Keratinocyte (primary cell): ENCODE data around the gene NXNL1. TPM values are rescaled to one million over a fixed set of nuclear protein-coding genes. Genes with fewer than 3 reads are reported as not detected.

Experiments
- DNase-seq: peaks from one replicate; pipeline ENCODE4 v3.0.0-alpha.2; 2011; ENCODE audit warnings: low read depth, missing footprints, low spot score
- FAIRE-seq: peaks from 2 replicates; lab custom pipeline; 2011; peaks lifted over from hg19 to GRCh38; lab: Jason Lieb, UNC
- H2AFZ ChIP-seq: 2 replicates; pipeline ENCODE4 v1.6.0; 2012; ENCODE audit warnings: low read length, control low read depth, inconsistent platforms; ENCODE audit not compliant: control insufficient read depth
- H3K27ac ChIP-seq: 2 replicates; pipeline ENCODE4 v1.5.1; 2011; ENCODE audit warnings: low read length; ENCODE audit not compliant: control insufficient read depth, insufficient read depth
- H3K27me3 ChIP-seq: 3 replicates; pipeline ENCODE4 v1.6.0; 2011; ENCODE audit warnings: low read length; ENCODE audit not compliant: control insufficient read depth, insufficient read depth; ENCODE audit errors: extremely low read depth
- H3K36me3 ChIP-seq, 2 experiments: 2 replicates in 1 of 2; 3 replicates in 1 of 2; pipeline ENCODE4 v1.5.1; 2011; ENCODE audit warnings: low read length in 2 of 2, mild to moderate bottlenecking in 1 of 2; ENCODE audit not compliant: control insufficient read depth in 2 of 2, insufficient read depth in 2 of 2; ENCODE audit errors: extremely low read depth in 1 of 2
- H3K4me1 ChIP-seq: 3 replicates; pipeline ENCODE4 v1.5.1; 2011; ENCODE audit warnings: low read length; ENCODE audit not compliant: control insufficient read depth, insufficient read depth; ENCODE audit errors: extremely low read depth
- H3K4me2 ChIP-seq: 3 replicates; pipeline ENCODE4 v1.6.0; 2011; ENCODE audit warnings: low read depth, low read length; ENCODE audit not compliant: control insufficient read depth, insufficient read depth; ENCODE audit errors: extremely low read depth
- H3K4me3 ChIP-seq, 3 experiments: fragments of 200-600 bp in 1 of 3; sonication (generic) in 1 of 3; 2 replicates in 2 of 3; 3 replicates in 1 of 3; pipeline ENCODE4 v1.5.1; 2011 to 2016; ENCODE audit warnings: low read length in 3 of 3, mild to moderate bottlenecking in 3 of 3, control low read depth in 2 of 3, inconsistent platforms in 1 of 3, low read depth in 1 of 3, mixed read lengths in 1 of 3, mixed run types in 1 of 3, moderate library complexity in 1 of 3; ENCODE audit not compliant: control insufficient read depth in 2 of 3, insufficient read depth in 2 of 3; ENCODE audit errors: extremely low read depth in 1 of 3
- H3K79me2 ChIP-seq: 2 replicates; pipeline ENCODE4 v1.6.0; 2012; ENCODE audit warnings: low read length; ENCODE audit not compliant: control insufficient read depth, insufficient read depth
- H3K9ac ChIP-seq: 3 replicates; pipeline ENCODE4 v1.6.0; 2011; ENCODE audit warnings: low read length; ENCODE audit not compliant: control insufficient read depth, insufficient read depth; ENCODE audit errors: extremely low read depth
- H3K9me1 ChIP-seq: 3 replicates; pipeline ENCODE4 v1.6.0; 2011; ENCODE audit warnings: low read length; ENCODE audit not compliant: control insufficient read depth, insufficient read depth; ENCODE audit errors: extremely low read depth
- H3K9me3 ChIP-seq: 2 replicates; pipeline ENCODE4 v1.5.1; 2012; ENCODE audit warnings: low read depth, low read length; ENCODE audit not compliant: control insufficient read depth
- H4K20me1 ChIP-seq: 3 replicates; pipeline ENCODE4 v1.6.0; 2011; ENCODE audit warnings: low read length; ENCODE audit not compliant: control insufficient read depth, insufficient read depth; ENCODE audit errors: extremely low read depth
- CTCF ChIP-seq, 3 experiments: IDR thresholded peaks in 1 of 3; conservative IDR thresholded peaks in 1 of 3; optimal IDR thresholded peaks in 1 of 3; 2 replicates in 2 of 3; 3 replicates in 1 of 3; pipeline versions ENCODE3 to v1.5.1; 2011; ENCODE audit warnings: low read length in 3 of 3, mild to moderate bottlenecking in 3 of 3, moderate library complexity in 2 of 3, control low read depth in 1 of 3, inconsistent platforms in 1 of 3; ENCODE audit not compliant: insufficient read depth in 2 of 3; ENCODE audit errors: extremely low read depth in 1 of 3
- EZH2 ChIP-seq: IDR thresholded peaks from one replicate; pipeline ENCODE4 v1.6.1; 2012; ENCODE audit warnings: inconsistent platforms, mild to moderate bottlenecking, low read length, moderate library complexity
- dilution Hi-C: fragments of 300-500 bp; cut with MboI; formaldehyde crosslinking; loops from one replicate; pipeline ENCODE4 v1.7.0; 2020; ENCODE audit warnings: low sequenced_read_pairs; ENCODE audit not compliant: extremely low pct_ligation_motif_present
- polyA plus RNA-seq, 5 experiments: library from polyadenylated mRNA; depleted of rRNA in 3 of 5; stranded (reverse) in 3 of 5; stranded (forward) in 1 of 5; unstranded in 1 of 5; fragments of >200 nt; gene quantifications; 1 replicate in 1 of 5; 2 replicates in 3 of 5; 3 replicates in 1 of 5; pipeline versions ENCODE4 v1.2.1 to v1.2.3, GENCODE V29; 2011 to 2012; ENCODE audit warnings: missing spikeins in 2 of 5, low read depth in 1 of 5, low replicate concordance in 1 of 5

The NXNL1 gene
- polyA plus RNA-seq, 1 donor (not counting 4 experiments of a cell fraction or from before 2014, with no cell fraction given): not detected

- dilution Hi-C loops: no loop called here
- no peaks in the 10 kb centered on the region for H4K20me1 ChIP-seq
- H3K9me1 ChIP-seq: no peaks in the 10 kb centered on the region
- peaks cover 3% of the 10 kb centered on the region for H3K4me1 ChIP-seq
- no peak overlapping the region for H2AFZ ChIP-seq
- no peak overlapping the region for H3K27ac ChIP-seq
- peaks cover under 1% of the 10 kb centered on the region for H3K27me3 ChIP-seq
- DNase-seq: no peak
- H3K36me3 ChIP-seq: peaks cover 0 to 4% of the 10 kb centered on the region in 2 experiments
- FAIRE-seq: no peak
- TF ChIP-seq CTCF (optimal IDR thresholded peaks at IDR 0.05 in 1 of 3, IDR thresholded peaks at IDR 0.05 in 1 of 3, conservative IDR thresholded peaks at IDR 0.05 in 1 of 3; ENCODE audit: extremely low read depth in 1 of 3, insufficient read depth in 2 of 3, low read length in 3 of 3) (peak; percentile 20 to 67 (median 67)), EZH2 (no peak)
- no peaks in the 10 kb centered on the region for H3K9me3 ChIP-seq
- H3K4me3 ChIP-seq: no peak overlapping the region
- no peak overlapping the region for H3K4me2 ChIP-seq
- H3K79me2 ChIP-seq: no peaks in the 10 kb centered on the region
- no peak overlapping the region for H3K9ac ChIP-seq
These were observed 35.9 kb downstream of the NXNL1 start for GRCh38 chr19:17424743-17425365.

GRCh38 chr19:17423429-17424208 lies 37.1 kb downstream of the NXNL1 start:
- FAIRE-seq: no peak
- TF ChIP-seq EZH2 (no peak), CTCF (optimal IDR thresholded peaks at IDR 0.05 in 1 of 3, IDR thresholded peaks at IDR 0.05 in 1 of 3, conservative IDR thresholded peaks at IDR 0.05 in 1 of 3; ENCODE audit: extremely low read depth in 1 of 3, insufficient read depth in 2 of 3, low read length in 3 of 3) (no peak)

More at GRCh38 chr19:17423429-17424208, 37.1 kb downstream of the NXNL1 start:
- peaks cover 9% of the 10 kb centered on the region for H3K4me1 ChIP-seq
- no peak overlapping the region for H2AFZ ChIP-seq
- peaks cover 0 to 4% of the 10 kb centered on the region in 2 experiments for H3K36me3 ChIP-seq
- H3K27ac ChIP-seq: no peak overlapping the region
- H3K4me2 ChIP-seq: no peak overlapping the region
- no peaks in the 10 kb centered on the region for H4K20me1 ChIP-seq
- no peak overlapping the region for H3K4me3 ChIP-seq
- no peaks in the 10 kb centered on the region for H3K79me2 ChIP-seq
- no peak for DNase-seq
- H3K27me3 ChIP-seq: no peaks in the 10 kb centered on the region
- no peak overlapping the region for H3K9ac ChIP-seq
- H3K9me3 ChIP-seq: no peaks in the 10 kb centered on the region
- H3K9me1 ChIP-seq: no peaks in the 10 kb centered on the region
- dilution Hi-C loops: no loop called here
